K562 (cell line): Measurements from ENCODE around the gene ZNF316. TPM values are rescaled to one million over a fixed set of nuclear protein-coding genes. Genes with fewer than 3 reads are reported as not detected.

Source experiments
- ATAC-seq: fragments of 200-7000 bp; cut with Tn5 transposase; 3 replicates; pipeline ENCODE4 v1.9.1; 2020; ENCODE audit warnings: moderate library complexity
- BruUV-seq: library from RNA; stranded (reverse); fragments of 400-500 nt; replicated peaks from 2 replicates; lab custom pipeline; 2021; lab: Mats Ljungman, UMichigan
- CTCF ChIA-PET: fragments of 300-600 bp; formaldehyde crosslinking; extraction: SDS; loops from one replicate; lab custom pipeline; 2021; ENCODE audit warnings: low intra/inter-chr PET ratio; lab: Yijun Ruan, JAX
- POLR2A ChIA-PET: fragments of 300-600, 350-650 bp; sonication (Branson Sonifier 250); formaldehyde crosslinking; extraction: SDS; loops from one replicate; lab custom pipeline; 2021; ENCODE audit warnings: antibody characterized with exemption, inconsistent platforms; lab: Yijun Ruan, JAX
- DNase-seq, 4 experiments: peaks; one replicate each; pipeline versions ENCODE4 v3.0.0 to v3.0.0-alpha.2; 2011 to 2018; ENCODE audit warnings: low spot score in 3 of 4, mixed read lengths in 3 of 4; ENCODE audit errors: extremely low read depth in 1 of 4
- FAIRE-seq: peaks from 2 replicates; lab custom pipeline; 2011; peaks lifted over from hg19 to GRCh38; lab: Jason Lieb, UNC
- H2AFZ ChIP-seq: 2 replicates; pipeline ENCODE4 v1.6.0; 2011; ENCODE audit warnings: low read depth, low read length, control low read depth, inconsistent platforms
- H3K27ac ChIP-seq: fragments of 200-600 bp; 3 replicates; pipeline ENCODE4 v1.8.0; 2011; ENCODE audit warnings: low read depth, mild to moderate bottlenecking, control low read depth, inconsistent platforms, low read length, moderate library complexity, mixed read lengths; ENCODE audit errors: extremely low read depth
- H3K27me3 ChIP-seq, 2 experiments: fragments of 300-600 bp in 1 of 2; 2 replicates in 1 of 2; 3 replicates in 1 of 2; pipeline versions ENCODE4 v1.6.0 to v1.8.0; 2011; ENCODE audit warnings: inconsistent platforms in 2 of 2, low read length in 2 of 2, mild to moderate bottlenecking in 1 of 2, mixed read lengths in 1 of 2, moderate library complexity in 1 of 2; ENCODE audit not compliant: control insufficient read depth in 2 of 2, insufficient read depth in 2 of 2
- H3K36me3 ChIP-seq: fragments of 300-600 bp; 3 replicates; pipeline ENCODE4 v1.8.0; 2011; ENCODE audit warnings: mild to moderate bottlenecking, low read length, inconsistent platforms; ENCODE audit not compliant: control insufficient read depth, insufficient read depth
- H3K4me1 ChIP-seq, 2 experiments: fragments of 200-600 bp in 1 of 2; replicated peaks in 1 of 2; 2 replicates in 1 of 2; 3 replicates in 1 of 2; pipeline versions ENCODE4 v1.5.1 to v1.8.0; 2011; ENCODE audit warnings: inconsistent platforms in 2 of 2, low read length in 2 of 2, mild to moderate bottlenecking in 1 of 2, mixed read lengths in 1 of 2, moderate library complexity in 1 of 2; ENCODE audit not compliant: control insufficient read depth in 2 of 2, insufficient read depth in 2 of 2
- H3K4me2 ChIP-seq: 2 replicates; pipeline ENCODE4 v1.6.1; 2011; ENCODE audit warnings: low read length, control low read depth, inconsistent platforms, mixed read lengths; ENCODE audit not compliant: insufficient read depth
- H3K4me3 ChIP-seq: fragments of 200-600 bp; sonication (generic), shearing (Covaris generic); 2 replicates; pipeline ENCODE4 v1.5.1; 2016; ENCODE audit warnings: control low read depth, inconsistent platforms
- H3K79me2 ChIP-seq: fragments of 200-600 bp; 3 replicates; pipeline ENCODE4 v1.8.0; 2011; ENCODE audit warnings: low read length, inconsistent platforms; ENCODE audit not compliant: control insufficient read depth, insufficient read depth
- H3K9ac ChIP-seq, 2 experiments: 2 replicates each; pipeline versions ENCODE4 v1.6.0 to v1.6.1; 2011; ENCODE audit warnings: low read depth in 2 of 2, low read length in 2 of 2, control low read depth in 1 of 2, inconsistent platforms in 1 of 2, mild to moderate bottlenecking in 1 of 2, mixed read lengths in 1 of 2; ENCODE audit not compliant: insufficient read depth in 1 of 2
- H3K9me1 ChIP-seq: one replicate; pipeline ENCODE4 v1.6.0; 2011; ENCODE audit warnings: inconsistent platforms, mild to moderate bottlenecking, low read length, moderate library complexity; ENCODE audit not compliant: control insufficient read depth, insufficient read depth
- H3K9me3 ChIP-seq: replicated peaks from 2 replicates; pipeline ENCODE4 v1.5.1; 2011; ENCODE audit warnings: low read depth, low read length, inconsistent platforms; ENCODE audit not compliant: control insufficient read depth, insufficient read depth
- H4K20me1 ChIP-seq: replicated peaks from 2 replicates; pipeline ENCODE4 v1.6.1; 2011; ENCODE audit warnings: low read length, inconsistent platforms, mixed read lengths; ENCODE audit not compliant: control insufficient read depth, insufficient read depth
- ARID2 ChIP-seq: fragments of 450-650 bp; IDR thresholded peaks from 2 replicates; pipeline ENCODE4 v1.6.1; 2017; ENCODE audit warnings: antibody characterized with exemption, mild to moderate bottlenecking
- DMBX1 ChIP-seq: fragments of 250-450 bp; sonication (Bioruptor Pico); IDR thresholded peaks from 2 replicates; pipeline ENCODE4 v1.8.0; 2022; ENCODE audit warnings: inconsistent platforms, mild to moderate bottlenecking, moderate library complexity, borderline replicate concordance
- GTF2E2 ChIP-seq: fragments of 200-800 bp; sonication (Bioruptor generic); IDR thresholded peaks from 2 replicates; pipeline ENCODE4 v1.6.1; 2016; ENCODE audit warnings: missing genetic modification characterization, missing compliant biosample characterization
- JUN ChIP-seq, 2 experiments: sonication (generic) in 1 of 2; formaldehyde crosslinking in 1 of 2; IDR thresholded peaks; 2 replicates each; pipeline versions ENCODE4 v1.6.1 to v1.8.0; 2012 to 2022; ENCODE audit warnings: borderline replicate concordance in 2 of 2, mild to moderate bottlenecking in 2 of 2, improper control_type of control experiment in 1 of 2, low read depth in 1 of 2, low read length in 1 of 2, missing genetic modification reagents in 1 of 2
- NELFE ChIP-seq: IDR thresholded peaks from 2 replicates; pipeline ENCODE4 v1.6.1; 2011; ENCODE audit warnings: mild to moderate bottlenecking; ENCODE audit not compliant: insufficient read depth, insufficient read length
- PURB ChIP-seq: sonication (generic); formaldehyde crosslinking; IDR thresholded peaks from 2 replicates; pipeline ENCODE4 v1.9.0; 2021; ENCODE audit warnings: low read depth, mild to moderate bottlenecking, missing genetic modification reagents
- SOX6 ChIP-seq: fragments of 450-650 bp; IDR thresholded peaks from 2 replicates; pipeline ENCODE4 v1.6.1; 2014; ENCODE audit warnings: mild to moderate bottlenecking
- ZNF77 ChIP-seq: fragments of 250-450 bp; sonication (Bioruptor Pico); IDR thresholded peaks from 2 replicates; pipeline ENCODE4 v1.5.0; 2020
- ZSCAN32 ChIP-seq: fragments of 450-650 bp; formaldehyde crosslinking; IDR thresholded peaks from 2 replicates; pipeline ENCODE4 v1.4.0; 2020; ENCODE audit warnings: mild to moderate bottlenecking, moderate library complexity
- WGBS: fragments of 100-300 bp; shearing (Covaris generic); methylation state at CpG from one replicate; pipeline ENCODE4 v1.1.6; 2016; ENCODE audit warnings: low coverage, mixed read lengths; ENCODE audit not compliant: insufficient coverage; ENCODE audit errors: missing lambda C conversion rate; 5-methylcytosine and 5-hydroxymethylcytosine counted together
- in situ Hi-C: fragments of 300-500 bp; cut with MboI; formaldehyde crosslinking; loops from 4 replicates; pipeline ENCODE4 v1.15.0; 2018; ENCODE audit warnings: inconsistent platforms, mixed read lengths
- intact Hi-C: fragments of 100-400 bp; cut with micrococcal nuclease; formaldehyde crosslinking; loops from 2 replicates; pipeline ENCODE4 v1.14.2; 2022
- polyA plus RNA-seq, 8 experiments: library from polyadenylated mRNA; depleted of rRNA in 4 of 8; stranded (reverse) in 5 of 8; unstranded in 3 of 8; fragments of >200 nt; fragmentation: Nextera tagmentation in 2 of 8; fragmentation: Illumina TruSeq in 1 of 8; extraction: Ambion mirVana in 2 of 8; extraction: Trizol in 1 of 8; gene quantifications; 2 replicates each; pipeline versions ENCODE4 v1.2.1 to v1.2.3, GENCODE V29; 2011 to 2014; ENCODE audit warnings: inconsistent platforms in 1 of 8, missing spikeins in 1 of 8
- total RNA-seq, 7 experiments: library from RNA; depleted of rRNA in 6 of 7; stranded (reverse); fragments of >200 nt in 6 of 7; fragmentation: Illumina TruSeq in 2 of 7; extraction: Trizol in 2 of 7; gene quantifications; 2 replicates each; pipeline versions ENCODE4 v1.2.1 to v1.2.3, GENCODE V29; 2011 to 2021; ENCODE audit warnings: low replicate concordance in 1 of 7

Gene ZNF316
- total and polyA plus RNA-seq, 9 of the 15 experiments (the other 6 are each of a cell fraction or from before 2014, with no cell fraction given), result 0.10 to 34.0 (median 8.6) TPM

- CTCF ChIA-PET, result no interaction called here
- no peak for TF ChIP-seq DMBX1
- no peak for TF ChIP-seq ZSCAN32 (CRISPR knock-in tag)
- TF ChIP-seq SOX6, result no peak
- TF ChIP-seq ARID2, result no peak
- TF ChIP-seq GTF2E2 (tag), result no peak
- no peak for TF ChIP-seq NELFE
- TF ChIP-seq ZNF77 (CRISPR knock-in tag), result no peak
- no peak for TF ChIP-seq PURB (CRISPR knock-in tag)
- no peak for TF ChIP-seq JUN (IDR thresholded peaks at IDR 0.05; ENCODE audit: borderline replicate concordance, low read depth, low read length)
- no peak for TF ChIP-seq JUN (CRISPR knock-in tag; IDR thresholded peaks at IDR 0.05; ENCODE audit: borderline replicate concordance)
These were observed 18.5 kb upstream of the ZNF316 start for GRCh38 chr7:6618621-6619020.

More at GRCh38 chr7:6618621-6619020, 18.5 kb upstream of the ZNF316 start:
- POLR2A ChIA-PET, result interaction anchor here (1.5 kb wide), 1 partner anchor 10 kb away, joined by 5 read pairs; no protein-coding TSS in a partner anchor
- DNase-seq (no peak), FAIRE-seq (no peak), ATAC-seq (no peak)
- no peaks in the 10 kb centered on the region for H3K79me2 ChIP-seq
- no peaks in the 10 kb centered on the region for H3K9me1 ChIP-seq
- H3K27ac ChIP-seq, result no peak overlapping the region
- no peaks in the 10 kb centered on the region for H3K36me3 ChIP-seq
- peaks cover 0 to 29% of the 10 kb centered on the region in 2 experiments; a peak in 2 of 5 replicates for H3K4me1 ChIP-seq
- no TSS peak for BruUV-seq
- H3K27me3 ChIP-seq, result peaks cover 49 to 91% of the 10 kb centered on the region in 2 experiments
- in situ Hi-C loops (no loop called here), intact Hi-C loops (no loop called here)
- H4K20me1 ChIP-seq, result no peaks in the 10 kb centered on the region
- H3K9me3 ChIP-seq, result no peaks in the 10 kb centered on the region
- H3K9ac ChIP-seq, result no peak overlapping the region
- no peak overlapping the region for H2AFZ ChIP-seq
- H3K4me3 ChIP-seq, result no peak overlapping the region
- H3K4me2 ChIP-seq, result no peak overlapping the region
- WGBS, result 0% methylated on average over 4 of the region's 4 CpGs
